C4-2B (cell line): Measurements from ENCODE around the gene SPRED3.
A peak's percentile ranks its signal among the peaks of the same experiment; 100 is the strongest.

Source experiments
- H3K27ac ChIP-seq: fragments of 450-650 bp; 2 replicates; pipeline ENCODE4 v1.5.1; 2017
- ZFX ChIP-seq: fragments of 450-650 bp; IDR thresholded peaks from 2 replicates; pipeline ENCODE4 v1.6.1; 2017
- TF ChIP-seq, protein P1 (sequence below): fragments of 450-650 bp; conservative IDR thresholded peaks from 2 replicates; pipeline ENCODE4 v1.5.1; 2017; ENCODE audit warnings: mild to moderate bottlenecking

Gene SPRED3

DNA sequence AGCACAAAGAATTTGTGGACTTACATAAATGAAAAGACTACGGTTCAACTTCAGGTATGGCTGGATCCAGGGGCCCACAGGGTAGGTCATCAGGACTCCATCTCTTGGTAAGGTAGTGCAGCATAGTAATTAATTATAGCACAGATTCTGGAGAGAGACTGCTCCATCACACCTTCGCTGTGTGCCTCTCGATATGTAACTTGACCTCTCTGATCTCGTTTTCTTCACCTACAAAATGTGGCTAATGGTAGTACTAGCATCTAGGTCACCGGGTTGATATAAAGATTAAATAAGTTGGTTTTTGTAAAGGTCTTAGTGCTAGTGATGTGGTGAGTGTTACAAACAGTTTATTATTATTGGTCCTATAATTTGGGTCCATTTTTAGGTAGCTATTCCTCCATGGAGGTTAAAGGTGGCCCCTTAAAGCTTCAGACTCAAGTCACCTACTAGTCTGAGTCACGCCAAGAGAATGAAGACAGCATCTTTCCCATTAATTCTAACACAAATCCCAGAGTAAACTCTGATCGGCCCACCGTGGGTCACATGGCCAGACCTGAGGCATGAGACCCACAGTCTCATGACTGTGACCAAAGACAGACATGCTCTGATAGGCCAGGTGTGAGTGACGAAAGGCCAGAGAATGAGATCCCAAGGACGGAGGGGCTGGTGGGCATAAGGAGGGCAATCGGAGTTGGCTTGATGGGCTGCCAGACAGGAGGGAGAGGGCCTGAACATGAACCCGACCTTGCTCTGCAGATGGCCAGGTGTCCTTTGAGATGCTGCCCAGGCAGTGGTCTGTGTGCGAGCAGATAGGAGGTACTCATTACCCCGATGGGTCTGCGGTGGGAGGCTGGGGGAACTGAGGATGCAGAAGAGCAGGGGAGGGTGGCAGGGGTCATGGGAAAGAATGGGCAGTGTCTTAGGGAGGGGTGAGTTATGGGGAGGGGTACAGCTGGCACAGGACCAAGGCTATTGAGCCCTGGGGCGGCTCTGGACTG, 32.5 kb upstream of the SPRED3 start:
- TF ChIP-seq, protein P1, sequence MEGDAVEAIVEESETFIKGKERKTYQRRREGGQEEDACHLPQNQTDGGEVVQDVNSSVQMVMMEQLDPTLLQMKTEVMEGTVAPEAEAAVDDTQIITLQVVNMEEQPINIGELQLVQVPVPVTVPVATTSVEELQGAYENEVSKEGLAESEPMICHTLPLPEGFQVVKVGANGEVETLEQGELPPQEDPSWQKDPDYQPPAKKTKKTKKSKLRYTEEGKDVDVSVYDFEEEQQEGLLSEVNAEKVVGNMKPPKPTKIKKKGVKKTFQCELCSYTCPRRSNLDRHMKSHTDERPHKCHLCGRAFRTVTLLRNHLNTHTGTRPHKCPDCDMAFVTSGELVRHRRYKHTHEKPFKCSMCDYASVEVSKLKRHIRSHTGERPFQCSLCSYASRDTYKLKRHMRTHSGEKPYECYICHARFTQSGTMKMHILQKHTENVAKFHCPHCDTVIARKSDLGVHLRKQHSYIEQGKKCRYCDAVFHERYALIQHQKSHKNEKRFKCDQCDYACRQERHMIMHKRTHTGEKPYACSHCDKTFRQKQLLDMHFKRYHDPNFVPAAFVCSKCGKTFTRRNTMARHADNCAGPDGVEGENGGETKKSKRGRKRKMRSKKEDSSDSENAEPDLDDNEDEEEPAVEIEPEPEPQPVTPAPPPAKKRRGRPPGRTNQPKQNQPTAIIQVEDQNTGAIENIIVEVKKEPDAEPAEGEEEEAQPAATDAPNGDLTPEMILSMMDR: no peak
- no peak for TF ChIP-seq ZFX
- no peak overlapping the region for H3K27ac ChIP-seq

DNA sequence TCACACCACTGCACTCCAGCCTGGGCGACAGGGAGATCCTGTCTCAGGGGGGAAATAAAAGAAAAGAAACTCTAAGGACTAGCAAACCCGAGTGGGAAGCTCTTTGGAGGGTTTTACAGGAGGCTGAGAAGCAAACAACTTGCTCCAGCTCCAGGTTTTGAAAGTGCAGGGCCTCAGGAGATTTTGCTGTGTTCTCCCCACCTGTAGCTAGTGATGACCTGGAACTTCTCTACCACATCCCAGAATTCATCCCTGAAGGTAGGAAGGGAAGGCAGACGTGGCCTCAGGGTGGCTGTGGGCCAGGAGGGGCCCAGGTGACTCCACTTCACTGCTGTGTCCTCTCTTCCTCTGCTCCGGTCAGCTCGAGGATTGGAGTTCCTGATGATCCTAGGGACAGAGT, 30.4 kb upstream of the SPRED3 start:
- TF ChIP-seq ZFX: no peak
- TF ChIP-seq, protein P1: no peak

DNA sequence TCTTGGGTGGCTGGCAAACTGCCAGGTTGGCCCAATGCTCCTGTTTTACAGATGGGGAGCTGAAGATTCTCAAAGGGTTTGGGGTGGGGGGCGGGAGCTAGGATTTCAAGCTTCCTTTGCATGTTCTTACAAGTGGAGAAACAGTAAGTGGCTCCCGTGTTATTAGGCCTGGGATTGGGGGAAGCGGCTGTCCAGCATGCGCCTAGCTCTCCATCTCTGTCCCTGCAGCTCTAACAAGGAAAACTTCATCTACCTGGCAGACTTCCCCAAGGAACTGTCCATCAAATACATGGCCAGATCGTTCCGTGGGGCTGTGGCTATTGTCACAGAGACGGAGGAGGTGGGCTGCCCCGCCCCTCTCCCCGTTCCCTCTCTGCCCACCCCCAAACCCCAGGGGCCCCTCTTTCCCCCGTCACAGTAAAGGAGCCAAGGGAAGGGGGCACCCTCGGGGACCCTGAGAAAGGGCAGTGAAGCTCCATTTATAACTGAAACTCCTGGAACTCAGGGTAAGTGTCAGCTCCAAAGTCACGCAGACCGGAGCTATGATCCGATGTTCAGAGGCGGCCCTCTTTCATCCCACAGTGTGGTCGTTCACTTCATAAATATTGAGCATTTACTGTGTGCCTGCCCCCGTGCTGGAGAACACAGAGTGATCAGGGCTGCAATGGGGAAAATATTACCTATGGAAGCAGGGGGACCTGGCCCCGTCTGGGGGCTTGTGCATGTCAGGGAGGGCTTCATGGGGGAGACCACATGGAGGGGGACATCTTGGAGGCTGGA, 29.1 kb upstream of the SPRED3 start:
- no peak overlapping the region for H3K27ac ChIP-seq

More for the DNA sequence above, 30.4 kb upstream of the SPRED3 start:
- no peak overlapping the region for H3K27ac ChIP-seq

DNA sequence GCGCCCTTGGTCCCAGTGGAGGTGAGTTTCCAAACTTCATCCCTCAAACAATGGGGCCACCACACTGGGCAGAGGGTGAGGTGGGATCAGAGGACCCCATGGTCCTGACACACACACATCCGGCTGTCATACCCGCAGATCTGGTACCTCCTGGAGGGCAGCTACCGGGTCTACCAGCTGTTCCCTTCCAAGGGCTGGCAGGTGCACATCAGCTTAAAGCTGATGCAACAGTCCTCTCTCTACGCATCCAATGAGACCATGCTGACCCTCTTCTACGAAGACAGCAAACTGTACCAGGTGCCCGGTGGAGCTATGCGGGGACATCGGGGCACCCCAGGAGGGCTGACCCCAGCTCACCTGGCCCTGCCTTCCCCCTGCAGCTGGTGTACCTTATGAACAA, 28.1 kb upstream of the SPRED3 start:
- H3K27ac ChIP-seq: no peak overlapping the region
- TF ChIP-seq, protein P1: no peak
- TF ChIP-seq ZFX: no peak

More for the DNA sequence above, 29.1 kb upstream of the SPRED3 start:
- TF ChIP-seq, protein P1: no peak
- TF ChIP-seq ZFX: no peak

DNA sequence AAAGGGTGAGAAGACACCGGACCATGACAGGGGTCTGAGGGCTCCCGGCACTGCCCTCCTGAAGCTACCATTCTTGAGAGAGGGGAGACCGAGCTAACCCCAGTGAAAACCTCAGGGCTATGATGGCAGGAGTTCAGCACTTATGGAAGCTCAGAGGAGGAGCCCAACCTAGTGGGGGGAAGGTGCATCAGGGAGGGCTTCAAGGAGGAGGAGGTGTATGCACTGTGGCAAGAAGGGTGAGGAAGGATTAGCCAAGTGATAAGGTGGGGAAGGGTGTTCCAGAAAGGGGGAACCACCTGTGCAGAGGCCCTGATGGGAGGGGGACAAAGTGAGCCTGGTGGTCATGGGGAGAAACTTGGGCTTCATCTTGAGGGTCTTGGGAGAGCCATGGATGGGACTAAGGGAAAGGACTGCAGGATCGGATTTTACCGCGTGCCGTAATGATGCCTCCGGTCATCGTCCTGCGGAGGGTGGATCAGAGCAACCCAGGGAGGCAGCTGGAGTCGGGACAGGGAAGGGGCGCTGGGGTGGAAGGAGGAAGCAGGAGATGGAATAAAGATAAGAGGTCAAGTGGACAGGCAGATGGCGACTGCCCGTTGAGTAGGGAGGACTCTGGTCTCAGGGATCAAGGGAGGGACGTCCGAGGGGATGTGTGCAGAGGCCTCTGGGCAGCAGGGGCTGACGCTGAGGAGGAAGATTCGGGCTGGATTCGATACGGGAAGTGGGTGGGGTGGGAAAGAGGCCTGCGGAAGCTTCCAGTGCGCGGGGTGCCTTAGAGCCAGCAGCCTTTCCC, 27.5 kb upstream of the SPRED3 start:
- no peak for TF ChIP-seq ZFX
- TF ChIP-seq, protein P1: no peak
- no peak overlapping the region; the same call in 1 of the 2 replicates for H3K27ac ChIP-seq

DNA sequence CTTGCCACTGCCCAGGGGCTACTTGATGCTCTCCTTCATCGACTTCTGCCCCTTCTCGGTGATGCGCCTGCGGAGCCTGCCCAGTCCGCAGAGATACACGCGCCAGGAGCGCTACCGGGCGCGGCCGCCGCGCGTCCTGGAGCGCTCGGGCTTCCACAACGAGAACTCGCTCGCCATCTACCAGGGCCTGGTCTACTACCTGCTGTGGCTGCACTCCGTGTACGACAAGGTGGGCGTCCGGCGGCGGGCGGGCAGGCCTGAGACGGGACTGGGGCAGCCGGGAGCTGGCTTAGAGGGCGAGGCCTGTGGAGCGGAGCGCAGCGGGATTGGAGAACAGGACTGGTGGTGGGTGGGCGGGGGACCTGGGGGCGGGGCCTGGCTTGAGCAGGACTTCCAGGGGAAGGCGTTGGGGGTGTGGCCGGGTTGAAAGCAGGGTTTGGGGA, 26.8 kb upstream of the SPRED3 start:
- H3K27ac ChIP-seq: peak overlapping the region; percentile 62
- TF ChIP-seq, protein P1: no peak
- TF ChIP-seq ZFX: no peak
